Activated naive CD8-positive, alpha-beta T cell (primary cell): Measurements from ENCODE around the gene NRXN3.

Experiments
- H3K27ac Mint-ChIP-seq: one replicate; pipeline ENCODE4 v1.8.0; 2021; ENCODE audit warnings: mixed read lengths
- H3K27me3 Mint-ChIP-seq: one replicate; pipeline ENCODE4 v1.8.0; 2021; ENCODE audit warnings: mixed read lengths
- H3K36me3 Mint-ChIP-seq: one replicate; pipeline ENCODE4 v1.8.0; 2021; ENCODE audit warnings: mixed read lengths
- H3K4me1 Mint-ChIP-seq: one replicate; pipeline ENCODE4 v1.8.0; 2021; ENCODE audit warnings: low read depth, mixed read lengths
- H3K4me3 Mint-ChIP-seq: one replicate; pipeline ENCODE4 v1.8.0; 2021; ENCODE audit warnings: mild to moderate bottlenecking, mixed read lengths
- H3K9me3 Mint-ChIP-seq: one replicate; pipeline ENCODE4 v1.8.0; 2021; ENCODE audit warnings: low read depth, mixed read lengths

Gene NRXN3

GRCh38 chr14:79708426-79709388, 1538.5 kb downstream of the NRXN3 start:
- no peak overlapping the region for H3K4me3 Mint-ChIP-seq
- no peaks in the 10 kb centered on the region for H3K27me3 Mint-ChIP-seq
- H3K9me3 Mint-ChIP-seq: no peaks in the 10 kb centered on the region
- H3K4me1 Mint-ChIP-seq: no peaks in the 10 kb centered on the region
- H3K36me3 Mint-ChIP-seq: no peaks in the 10 kb centered on the region
- H3K27ac Mint-ChIP-seq: no peak overlapping the region

DNA sequence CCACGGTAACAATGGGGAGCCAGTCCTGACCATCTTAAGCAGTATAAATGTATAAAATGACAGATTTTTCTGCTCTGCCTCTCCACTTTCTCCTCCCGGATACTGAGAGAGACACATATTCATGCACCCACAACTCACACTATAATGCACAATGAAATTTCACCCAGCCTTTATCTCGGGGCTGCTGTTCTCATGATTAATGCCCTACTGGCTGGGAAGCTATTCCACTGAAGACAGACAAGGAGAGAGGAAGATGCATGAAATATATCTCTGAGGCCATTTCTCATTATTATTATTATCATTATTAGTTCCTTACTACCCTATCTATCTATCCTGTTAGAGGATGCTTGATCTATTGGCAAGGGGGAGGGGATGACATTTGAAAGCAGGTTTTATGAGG, 1539.4 kb downstream of the NRXN3 start:
- Mint-ChIP-seq H3K27me3 (no peaks in the 10 kb centered on the region), H3K9me3 (no peaks in the 10 kb centered on the region), H3K27ac (no peak overlapping the region), H3K36me3 (no peaks in the 10 kb centered on the region), H3K4me1 (no peaks in the 10 kb centered on the region), H3K4me3 (no peak overlapping the region)

DNA sequence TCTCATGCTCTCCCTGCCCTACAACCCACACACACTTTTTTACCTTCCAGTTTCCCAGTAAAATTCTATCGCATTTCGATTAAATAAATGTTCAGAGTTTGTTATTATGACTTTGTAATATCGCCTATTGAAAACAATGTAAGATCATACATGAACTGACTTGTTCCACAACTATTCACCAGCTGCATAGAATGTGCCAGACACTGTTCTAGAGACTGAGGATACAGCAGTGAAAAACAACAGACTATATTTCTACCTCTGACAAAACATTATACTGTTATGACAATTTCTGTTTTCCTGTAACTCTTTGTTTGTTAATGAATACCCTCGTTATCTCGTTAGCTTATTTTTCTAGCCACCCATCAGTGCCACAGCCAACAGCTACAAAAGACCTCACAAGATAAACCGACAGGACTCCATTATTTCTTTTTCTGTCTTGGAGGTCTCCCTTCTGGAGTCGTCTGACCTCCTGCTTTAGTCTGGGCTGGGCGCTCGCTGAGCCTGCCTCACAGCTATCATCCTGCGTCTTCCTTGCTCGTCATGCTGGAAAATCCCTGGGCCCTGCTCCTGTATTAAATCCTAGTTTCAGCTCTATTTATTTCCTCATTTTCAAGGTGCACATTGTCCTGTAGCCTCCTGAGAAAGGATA, 1542.3 kb downstream of the NRXN3 start:
- H3K27me3 Mint-ChIP-seq: no peaks in the 10 kb centered on the region
- no peaks in the 10 kb centered on the region for H3K9me3 Mint-ChIP-seq
- H3K4me1 Mint-ChIP-seq: no peaks in the 10 kb centered on the region
- no peaks in the 10 kb centered on the region for H3K36me3 Mint-ChIP-seq
- no peak overlapping the region for H3K4me3 Mint-ChIP-seq
- H3K27ac Mint-ChIP-seq: no peak overlapping the region

- no peak overlapping the region for H3K27ac Mint-ChIP-seq
- H3K9me3 Mint-ChIP-seq: peaks cover 6% of the 10 kb centered on the region
These were observed 1551.4 kb downstream of the NRXN3 start for GRCh38 chr14:79721399-79722084.

GRCh38 chr14:79724934-79725717, 1555.0 kb downstream of the NRXN3 start:
- Mint-ChIP-seq H3K36me3 (no peaks in the 10 kb centered on the region), H3K4me1 (peaks cover 9% of the 10 kb centered on the region), H3K4me3 (no peak overlapping the region), H3K27me3 (no peaks in the 10 kb centered on the region), H3K27ac (no peak overlapping the region), H3K9me3 (peaks cover 6% of the 10 kb centered on the region)

More at GRCh38 chr14:79721399-79722084, 1551.4 kb downstream of the NRXN3 start:
- no peak overlapping the region for H3K4me3 Mint-ChIP-seq
- H3K27me3 Mint-ChIP-seq: no peaks in the 10 kb centered on the region
- H3K4me1 Mint-ChIP-seq: peaks cover 3% of the 10 kb centered on the region
- H3K36me3 Mint-ChIP-seq: no peaks in the 10 kb centered on the region

DNA sequence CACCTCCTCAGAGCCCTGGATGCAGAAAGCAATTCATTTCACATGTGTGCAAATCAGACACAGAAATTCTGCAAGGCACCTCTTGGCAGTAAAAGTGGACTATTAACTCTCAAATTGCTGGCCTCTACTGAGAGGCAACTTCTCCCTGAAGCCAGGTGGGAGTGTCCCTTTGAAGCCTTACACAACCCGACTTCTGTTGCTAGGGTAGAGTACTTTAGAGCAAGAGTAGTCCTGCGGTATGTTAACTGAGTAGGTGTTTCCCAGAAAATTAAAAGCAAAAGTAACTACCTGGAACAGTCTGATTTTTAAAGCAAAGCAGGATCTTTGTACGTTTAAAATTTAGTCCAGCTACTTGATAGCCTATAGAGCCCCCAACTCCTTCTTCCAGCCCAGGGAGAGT, 1557.7 kb downstream of the NRXN3 start:
- peaks cover 3% of the 10 kb centered on the region for H3K27me3 Mint-ChIP-seq
- no peaks in the 10 kb centered on the region for H3K36me3 Mint-ChIP-seq
- H3K9me3 Mint-ChIP-seq: peaks cover 4% of the 10 kb centered on the region
- H3K27ac Mint-ChIP-seq: no peak overlapping the region
- no peak overlapping the region for H3K4me3 Mint-ChIP-seq
- H3K4me1 Mint-ChIP-seq: peaks cover 16% of the 10 kb centered on the region

DNA sequence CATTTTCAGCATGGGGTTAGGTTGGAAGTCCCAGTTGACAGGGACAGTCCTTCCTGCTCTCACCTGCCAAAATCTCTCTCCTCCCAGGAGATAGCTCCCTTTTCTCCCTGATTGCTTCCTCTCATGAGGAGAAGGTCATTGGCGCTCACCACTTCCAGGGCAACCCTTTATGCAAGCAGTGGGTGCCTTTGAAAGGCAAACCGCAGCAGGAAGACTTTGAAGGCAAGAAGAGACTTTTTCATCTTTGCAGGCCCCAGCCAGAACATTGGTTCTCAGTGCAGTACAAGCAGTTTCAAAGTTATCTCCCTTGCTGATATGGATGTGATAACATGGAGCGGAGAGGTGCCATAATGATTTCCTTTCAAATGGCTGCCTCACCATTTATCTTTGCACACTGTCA, 1558.2 kb downstream of the NRXN3 start:
- peaks cover 4% of the 10 kb centered on the region for H3K9me3 Mint-ChIP-seq
- no peak overlapping the region for H3K4me3 Mint-ChIP-seq
- peaks cover 16% of the 10 kb centered on the region for H3K4me1 Mint-ChIP-seq
- H3K36me3 Mint-ChIP-seq: no peaks in the 10 kb centered on the region
- peaks cover 3% of the 10 kb centered on the region for H3K27me3 Mint-ChIP-seq
- no peak overlapping the region for H3K27ac Mint-ChIP-seq

GRCh38 chr14:79729731-79730130, 1559.6 kb downstream of the NRXN3 start:
- no peak overlapping the region for H3K27ac Mint-ChIP-seq
- H3K36me3 Mint-ChIP-seq: no peaks in the 10 kb centered on the region
- no peak overlapping the region for H3K4me3 Mint-ChIP-seq
- H3K9me3 Mint-ChIP-seq: peaks cover 4% of the 10 kb centered on the region
- H3K4me1 Mint-ChIP-seq: peaks cover 15% of the 10 kb centered on the region
- H3K27me3 Mint-ChIP-seq: peaks cover 3% of the 10 kb centered on the region

DNA sequence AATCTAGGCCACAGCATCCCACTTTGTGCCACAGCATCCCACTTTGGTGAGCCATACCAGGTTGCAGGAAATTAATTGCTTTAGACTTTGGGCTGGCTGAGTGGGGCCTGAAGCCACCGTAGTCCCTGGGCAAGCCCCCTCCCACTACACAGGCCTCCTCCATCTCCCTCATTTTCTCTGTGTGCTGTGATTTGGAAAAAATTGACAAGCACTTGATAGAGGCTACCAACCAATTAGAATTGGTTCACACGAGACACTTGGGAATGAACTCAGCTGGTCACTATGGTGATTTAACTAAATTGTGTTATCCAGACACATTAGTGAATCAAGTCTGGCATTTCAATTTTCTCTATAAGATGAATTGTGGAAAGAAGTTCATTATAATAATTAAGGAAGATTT, 1560.0 kb downstream of the NRXN3 start:
- H3K4me1 Mint-ChIP-seq: peaks cover 13% of the 10 kb centered on the region
- H3K36me3 Mint-ChIP-seq: no peaks in the 10 kb centered on the region
- H3K4me3 Mint-ChIP-seq: no peak overlapping the region
- peaks cover 3% of the 10 kb centered on the region for H3K27me3 Mint-ChIP-seq
- H3K27ac Mint-ChIP-seq: no peak overlapping the region
- H3K9me3 Mint-ChIP-seq: peaks cover 7% of the 10 kb centered on the region

GRCh38 chr14:79730953-79731352, 1560.8 kb downstream of the NRXN3 start:
- peaks cover 9% of the 10 kb centered on the region for H3K9me3 Mint-ChIP-seq
- no peak overlapping the region for H3K4me3 Mint-ChIP-seq
- H3K27me3 Mint-ChIP-seq: peaks cover 3% of the 10 kb centered on the region
- H3K36me3 Mint-ChIP-seq: no peaks in the 10 kb centered on the region
- peaks cover 13% of the 10 kb centered on the region for H3K4me1 Mint-ChIP-seq
- H3K27ac Mint-ChIP-seq: no peak overlapping the region

GRCh38 chr14:79732911-79733655, 1562.9 kb downstream of the NRXN3 start:
- Mint-ChIP-seq H3K4me1 (peaks cover 13% of the 10 kb centered on the region), H3K9me3 (peaks cover 16% of the 10 kb centered on the region), H3K27ac (no peak overlapping the region), H3K36me3 (no peaks in the 10 kb centered on the region), H3K4me3 (no peak overlapping the region), H3K27me3 (peaks cover 3% of the 10 kb centered on the region)

GRCh38 chr14:79734151-79734550, 1564.0 kb downstream of the NRXN3 start:
- Mint-ChIP-seq H3K4me3 (no peak overlapping the region), H3K4me1 (peaks cover 8% of the 10 kb centered on the region), H3K27ac (no peak overlapping the region), H3K36me3 (no peaks in the 10 kb centered on the region), H3K9me3 (peaks cover 16% of the 10 kb centered on the region), H3K27me3 (peaks cover 3% of the 10 kb centered on the region)

GRCh38 chr14:79734656-79735055, 1564.5 kb downstream of the NRXN3 start:
- Mint-ChIP-seq H3K27ac (no peak overlapping the region), H3K9me3 (peaks cover 16% of the 10 kb centered on the region), H3K4me3 (no peak overlapping the region), H3K4me1 (peaks cover 8% of the 10 kb centered on the region), H3K36me3 (no peaks in the 10 kb centered on the region), H3K27me3 (peaks cover 3% of the 10 kb centered on the region)

GRCh38 chr14:79735121-79735520, 1564.9 kb downstream of the NRXN3 start:
- peaks cover 8% of the 10 kb centered on the region for H3K4me1 Mint-ChIP-seq

More at GRCh38 chr14:79735121-79735520, 1564.9 kb downstream of the NRXN3 start:
- H3K27ac Mint-ChIP-seq: no peak overlapping the region
- H3K9me3 Mint-ChIP-seq: peaks cover 16% of the 10 kb centered on the region
- H3K36me3 Mint-ChIP-seq: no peaks in the 10 kb centered on the region
- H3K27me3 Mint-ChIP-seq: peaks cover 3% of the 10 kb centered on the region
- no peak overlapping the region for H3K4me3 Mint-ChIP-seq
